ENCODE results near the gene AMHR2.

GRCh38 chr12:53402871-53403270, 20.8 kb upstream of the AMHR2 start:
- TF ChIP-seq CTCF (IDR thresholded peaks at IDR 0.05): no peak
- no peak for TF ChIP-seq EZH2 (IDR thresholded peaks at IDR 0.05; ENCODE audit: borderline replicate concordance, insufficient read depth, low read depth, low read length, poor library complexity, severe bottlenecking)
